ENCODE measurements around the gene HINFP. TPM values are rescaled to one million over a fixed set of nuclear protein-coding genes. Genes with fewer than 3 reads are reported as not detected.

Gene HINFP
- total and polyA plus RNA-seq, 9 of the 15 experiments (the other 6 are each of a cell fraction or from before 2014, with no cell fraction given), result 13.8 to 34.1 (median 22.5) TPM

DNA sequence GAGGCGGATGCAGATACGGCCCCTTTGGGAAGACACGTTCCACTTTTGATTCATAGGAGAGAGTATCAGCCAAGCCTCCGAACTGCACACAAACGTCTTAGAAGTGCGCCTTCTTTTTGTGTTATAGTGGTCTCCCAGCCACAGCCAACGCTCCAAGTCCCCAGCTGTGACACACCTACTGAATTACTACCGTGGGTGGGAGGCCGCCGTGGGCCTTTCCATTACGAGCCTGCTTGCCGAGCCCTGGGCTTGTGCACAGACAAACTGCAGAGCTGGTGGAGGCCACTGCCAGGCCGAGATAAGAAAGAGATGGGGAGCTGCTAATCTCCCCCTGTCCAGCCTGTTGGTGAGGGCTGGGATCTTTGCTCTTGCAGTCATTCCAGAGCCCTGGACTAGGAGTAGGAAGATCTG lies 35.9 kb upstream of the HINFP start:
- H3K4me2 ChIP-seq (ENCODE audit: insufficient read depth, low read length), result peak overlapping the region; percentile 96
- peak overlapping the region; percentile 99 for H3K27ac ChIP-seq (ENCODE audit: extremely low read depth, low read depth, low read length)
- FAIRE-seq (peak; percentile 94), DNase-seq (ENCODE audit: extremely low read depth in 1 of 4, low spot score in 3 of 4) (peak; percentile 52 to 92 (median 68)), ATAC-seq (peak; percentile 49)
- no peaks in the 10 kb centered on the region for H3K9me1 ChIP-seq (ENCODE audit: control insufficient read depth, insufficient read depth, low read length)
- peaks cover 25 to 46% of the 10 kb centered on the region in 2 experiments; a peak in 4 of 5 replicates for H3K4me1 ChIP-seq (replicated peaks in 1 of 2; ENCODE audit: control insufficient read depth in 2 of 2, insufficient read depth in 2 of 2, low read length in 2 of 2)
- CTCF ChIA-PET (ENCODE audit: low intra/inter-chr PET ratio), result no interaction called here
- peaks cover 48% of the 10 kb centered on the region for H3K36me3 ChIP-seq (ENCODE audit: control insufficient read depth, insufficient read depth, low read length)
- TSS peak; percentile 79 for BruUV-seq (replicated peaks)
- no peaks in the 10 kb centered on the region; the same call in 1 of the 2 replicates for H4K20me1 ChIP-seq (replicated peaks; ENCODE audit: control insufficient read depth, insufficient read depth, low read length)
- peaks cover 54% of the 10 kb centered on the region for H3K79me2 ChIP-seq (ENCODE audit: control insufficient read depth, insufficient read depth, low read length)
- peak overlapping the region; percentile 91 to 93 for H3K9ac ChIP-seq (ENCODE audit: insufficient read depth in 1 of 2, low read depth in 2 of 2, low read length in 2 of 2)
- intact Hi-C loops (cut with micrococcal nuclease) (loop anchor here (2.0 to 5.0 kb wide), 2 partner anchors 19 to 68 kb away; partner anchors contain the start of genes RPS25, TRAPPC4 and VPS11), in situ Hi-C loops (cut with MboI) (no loop called here)
- WGBS (ENCODE audit: insufficient coverage, low coverage, missing lambda C conversion rate), result under 1% methylated on average over 13 of the region's 13 CpGs
- peak overlapping the region; percentile 79 for H3K4me3 ChIP-seq
- H3K9me3 ChIP-seq (replicated peaks; ENCODE audit: control insufficient read depth, insufficient read depth, low read depth, low read length), result no peaks in the 10 kb centered on the region
- H3K27me3 ChIP-seq (ENCODE audit: control insufficient read depth in 2 of 2, insufficient read depth in 2 of 2, low read length in 2 of 2), result no peaks in the 10 kb centered on the region
- POLR2A ChIA-PET, result interaction anchor here (0.6 to 5.8 kb wide), 13 partner anchors 9 to 1258 kb away, joined by 3 to 61 read pairs (median 4); partner anchors contain the start of genes DPAGT1, HYOU1 and VPS11
- H2AFZ ChIP-seq (ENCODE audit: low read depth, low read length), result peak overlapping the region; percentile 30; the same call in 1 of the 2 replicates
- TF ChIP-seq MBD2 (IDR thresholded peaks at IDR 0.05; ENCODE audit: borderline replicate concordance, low read depth) (peak; percentile 63), ZNF764 (CRISPR knock-in tag; IDR thresholded peaks at IDR 0.05; ENCODE audit: low read depth) (no peak), KDM5B (IDR thresholded peaks at IDR 0.05; ENCODE audit: insufficient replicate concordance, low read depth, low read length) (no peak), ZNF584 (CRISPR knock-in tag; IDR thresholded peaks at IDR 0.05; ENCODE audit: low read depth) (no peak), ZNF408 (CRISPR knock-in tag; IDR thresholded peaks at IDR 0.05; ENCODE audit: low read depth) (no peak), SP2 (IDR thresholded peaks at IDR 0.05; ENCODE audit: extremely low read depth, low read depth, low read length, poor library complexity, severe bottlenecking) (no peak), TGIF2 (CRISPR knock-in tag; IDR thresholded peaks at IDR 0.05) (no peak), NFXL1 (CRISPR knock-in tag; IDR thresholded peaks at IDR 0.05) (no peak), FUS (optimal IDR thresholded peaks at IDR 0.05; ENCODE audit: low read depth, low read length) (no peak), MAFF (IDR thresholded peaks at IDR 0.05; ENCODE audit: low read length) (no peak), MYC (IDR thresholded peaks at IDR 0.05; ENCODE audit: low read depth, low read length) (peak; percentile 40; the same call in 1 of the 2 replicates), MYC (CRISPR knock-in tag; IDR thresholded peaks at IDR 0.05; ENCODE audit: borderline replicate concordance, low read depth) (no peak), ATF3 (IDR thresholded peaks at IDR 0.05) (0 out of 2 replicates have a peak, but pooled peaks have one; percentile 8), ATF3 (CRISPR knock-in tag; conservative IDR thresholded peaks at IDR 0.05) (no peak), HNRNPH1 (optimal IDR thresholded peaks at IDR 0.05; ENCODE audit: low read depth, low read length) (no peak)
- TF ChIP-seq, protein P1, sequence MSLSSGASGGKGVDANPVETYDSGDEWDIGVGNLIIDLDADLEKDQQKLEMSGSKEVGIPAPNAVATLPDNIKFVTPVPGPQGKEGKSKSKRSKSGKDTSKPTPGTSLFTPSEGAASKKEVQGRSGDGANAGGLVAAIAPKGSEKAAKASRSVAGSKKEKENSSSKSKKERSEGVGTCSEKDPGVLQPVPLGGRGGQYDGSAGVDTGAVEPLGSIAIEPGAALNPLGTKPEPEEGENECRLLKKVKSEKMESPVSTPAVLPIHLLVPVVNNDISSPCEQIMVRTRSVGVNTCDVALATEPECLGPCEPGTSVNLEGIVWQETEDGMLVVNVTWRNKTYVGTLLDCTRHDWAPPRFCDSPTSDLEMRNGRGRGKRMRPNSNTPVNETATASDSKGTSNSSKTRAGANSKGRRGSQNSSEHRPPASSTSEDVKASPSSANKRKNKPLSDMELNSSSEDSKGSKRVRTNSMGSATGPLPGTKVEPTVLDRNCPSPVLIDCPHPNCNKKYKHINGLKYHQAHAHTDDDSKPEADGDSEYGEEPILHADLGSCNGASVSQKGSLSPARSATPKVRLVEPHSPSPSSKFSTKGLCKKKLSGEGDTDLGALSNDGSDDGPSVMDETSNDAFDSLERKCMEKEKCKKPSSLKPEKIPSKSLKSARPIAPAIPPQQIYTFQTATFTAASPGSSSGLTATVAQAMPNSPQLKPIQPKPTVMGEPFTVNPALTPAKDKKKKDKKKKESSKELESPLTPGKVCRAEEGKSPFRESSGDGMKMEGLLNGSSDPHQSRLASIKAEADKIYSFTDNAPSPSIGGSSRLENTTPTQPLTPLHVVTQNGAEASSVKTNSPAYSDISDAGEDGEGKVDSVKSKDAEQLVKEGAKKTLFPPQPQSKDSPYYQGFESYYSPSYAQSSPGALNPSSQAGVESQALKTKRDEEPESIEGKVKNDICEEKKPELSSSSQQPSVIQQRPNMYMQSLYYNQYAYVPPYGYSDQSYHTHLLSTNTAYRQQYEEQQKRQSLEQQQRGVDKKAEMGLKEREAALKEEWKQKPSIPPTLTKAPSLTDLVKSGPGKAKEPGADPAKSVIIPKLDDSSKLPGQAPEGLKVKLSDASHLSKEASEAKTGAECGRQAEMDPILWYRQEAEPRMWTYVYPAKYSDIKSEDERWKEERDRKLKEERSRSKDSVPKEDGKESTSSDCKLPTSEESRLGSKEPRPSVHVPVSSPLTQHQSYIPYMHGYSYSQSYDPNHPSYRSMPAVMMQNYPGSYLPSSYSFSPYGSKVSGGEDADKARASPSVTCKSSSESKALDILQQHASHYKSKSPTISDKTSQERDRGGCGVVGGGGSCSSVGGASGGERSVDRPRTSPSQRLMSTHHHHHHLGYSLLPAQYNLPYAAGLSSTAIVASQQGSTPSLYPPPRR (CRISPR knock-in tag; IDR thresholded peaks at IDR 0.05; ENCODE audit: borderline replicate concordance), result no peak
